OCI-LY7 (cell line): ENCODE data around the gene HOXC6. TPM values are rescaled to one million over a fixed set of nuclear protein-coding genes. Genes with fewer than 3 reads are reported as not detected.

Experiments used
- BruUV-seq: library from RNA; stranded (reverse); fragments of 400-500 nt; replicated peaks from 2 replicates; lab custom pipeline; 2021; lab: Mats Ljungman, UMichigan
- CTCF ChIA-PET: fragments of 300-600 bp; sonication (Branson Sonifier 250); formaldehyde crosslinking; loops from one replicate; lab custom pipeline; 2022; ENCODE audit warnings: antibody characterized with exemption; ENCODE audit not compliant: unreplicated experiment; lab: Charles Lee
- POLR2A ChIA-PET: fragments of 300-600 bp; sonication (Branson Sonifier 250); formaldehyde crosslinking; loops from one replicate; lab custom pipeline; 2022; ENCODE audit warnings: antibody characterized with exemption; lab: Charles Lee
- DNase-seq: peaks from one replicate; pipeline ENCODE4 v3.0.0-alpha.2; 2015; ENCODE audit warnings: low spot score
- H2AFZ ChIP-seq: fragments of 200-600 bp; sonication (generic), shearing (Covaris generic); 2 replicates; pipeline ENCODE4 v1.6.1; 2014; ENCODE audit warnings: mild to moderate bottlenecking, antibody characterized with exemption, low read length, moderate library complexity
- H3K27ac ChIP-seq: fragments of 200-600 bp; sonication (generic); 2 replicates; pipeline ENCODE4 v1.5.1; 2014; ENCODE audit warnings: mixed run types, low read depth, mild to moderate bottlenecking, moderate library complexity, low read length, inconsistent platforms; ENCODE audit not compliant: poor library complexity, severe bottlenecking
- H3K36me3 ChIP-seq: fragments of 200-600 bp; sonication (generic); 2 replicates; pipeline ENCODE4 v1.6.1; 2014; ENCODE audit warnings: mild to moderate bottlenecking, antibody characterized with exemption, low read length, moderate library complexity, mixed read lengths; ENCODE audit not compliant: insufficient read depth
- H3K4me1 ChIP-seq: fragments of 200-600 bp; sonication (generic); 2 replicates; pipeline ENCODE4 v1.5.1; 2014; ENCODE audit warnings: mild to moderate bottlenecking, low read length; ENCODE audit not compliant: insufficient read depth, poor library complexity, severe bottlenecking
- H3K4me2 ChIP-seq: fragments of 200-600 bp; sonication (generic); 2 replicates; pipeline ENCODE4 v1.6.1; 2014; ENCODE audit warnings: mild to moderate bottlenecking, low read length
- H3K4me3 ChIP-seq: fragments of 200-600 bp; sonication (generic); 2 replicates; pipeline ENCODE4 v1.5.1; 2014; ENCODE audit warnings: mild to moderate bottlenecking, low read depth, low read length; ENCODE audit not compliant: poor library complexity, severe bottlenecking
- H3K79me2 ChIP-seq: fragments of 200-600 bp; sonication (generic); 2 replicates; pipeline ENCODE4 v1.6.1; 2016; ENCODE audit warnings: low read depth, mild to moderate bottlenecking, low read length, moderate library complexity, mixed read lengths; ENCODE audit not compliant: insufficient read depth
- H3K9me2 ChIP-seq: fragments of 200-600 bp; sonication (generic); 2 replicates; pipeline ENCODE4 v1.6.1; 2016; ENCODE audit warnings: mild to moderate bottlenecking, low read length, mixed read lengths; ENCODE audit not compliant: insufficient read depth
- H3K9me3 ChIP-seq: fragments of 200-600 bp; sonication (generic); 2 replicates; pipeline ENCODE4 v1.6.1; 2014; ENCODE audit warnings: mild to moderate bottlenecking, mixed run types, low read length, mixed read lengths
- H4K20me1 ChIP-seq: fragments of 200-600 bp; sonication (generic); 2 replicates; pipeline ENCODE4 v1.6.1; 2014; ENCODE audit warnings: mild to moderate bottlenecking, antibody characterized with exemption, low read length, moderate library complexity, mixed read lengths; ENCODE audit not compliant: insufficient read depth
- EZH2phosphoT487 ChIP-seq: fragments of 200-600 bp; sonication (generic); IDR thresholded peaks from 2 replicates; pipeline ENCODE4 v1.6.1; 2018; ENCODE audit warnings: low read depth, borderline replicate concordance, mild to moderate bottlenecking, mixed run types, antibody characterized with exemption, low read length, moderate library complexity, mixed read lengths
- intact Hi-C: fragments of 100-400 bp; cut with micrococcal nuclease; formaldehyde crosslinking; loops from one replicate; pipeline ENCODE4 v1.10.0; 2022; ENCODE audit not compliant: unreplicated experiment
- total RNA-seq, 2 experiments: library from RNA; depleted of rRNA in 1 of 2; stranded (reverse); fragments of >200 nt in 1 of 2; shearing (Covaris generic) in 1 of 2; gene quantifications; 2 replicates each; pipeline ENCODE4 v1.2.3, GENCODE V29; 2014 to 2022
- TF ChIP-seq, protein P1 (sequence below): fragments of 200-600 bp; sonication (generic); conservative IDR thresholded peaks from 2 replicates; pipeline ENCODE4 v1.5.1; 2014; ENCODE audit warnings: mild to moderate bottlenecking, antibody characterized with exemption, low read length, moderate library complexity, mixed read lengths

HOXC6 gene
- total RNA-seq, 2 experiments from 2014 or later = 0.92 to 2.7 TPM

DNA sequence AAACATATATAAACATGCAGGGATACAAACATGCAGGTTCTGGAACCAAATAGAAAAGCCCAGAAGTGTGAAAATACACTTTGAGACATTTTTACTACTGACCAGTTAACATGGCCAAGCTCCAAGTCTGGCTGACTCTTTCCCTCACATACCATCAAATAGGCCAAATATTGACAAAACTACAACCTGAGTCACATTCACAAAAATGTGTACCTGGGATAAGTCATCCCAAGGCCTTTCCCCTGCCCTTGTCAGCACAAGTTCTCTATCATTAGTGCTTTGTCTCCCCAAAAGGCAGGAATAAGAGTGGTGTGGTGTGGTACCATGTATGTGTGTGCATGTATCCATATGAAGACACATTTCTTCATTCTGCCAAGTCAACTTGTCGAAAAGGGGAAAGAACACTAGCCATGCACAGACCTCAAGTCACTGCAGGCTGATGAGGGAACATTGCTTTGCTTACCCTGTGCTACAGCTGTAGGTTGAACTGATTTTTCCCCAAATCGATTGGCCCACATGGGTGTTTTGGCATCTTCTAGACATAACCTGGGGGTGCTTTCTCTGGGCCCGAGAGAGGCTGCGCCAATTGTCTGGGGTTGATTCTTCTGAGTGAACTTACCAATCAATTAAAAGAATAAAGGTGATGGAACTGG, 40.3 kb downstream of the HOXC6 start:
- Histone ChIP-seq H3K4me1 (no peaks in the 10 kb centered on the region), H2AFZ (no peak overlapping the region), H3K9me2 (no peaks in the 10 kb centered on the region), H3K79me2 (no peaks in the 10 kb centered on the region), H3K4me2 (no peak overlapping the region), H3K27ac (no peak overlapping the region), H3K36me3 (no peaks in the 10 kb centered on the region), H3K9me3 (no peaks in the 10 kb centered on the region), H3K4me3 (no peak overlapping the region), H4K20me1 (no peaks in the 10 kb centered on the region)
- TF ChIP-seq EZH2phosphoT487 = no peak
- TF ChIP-seq, protein P1, sequence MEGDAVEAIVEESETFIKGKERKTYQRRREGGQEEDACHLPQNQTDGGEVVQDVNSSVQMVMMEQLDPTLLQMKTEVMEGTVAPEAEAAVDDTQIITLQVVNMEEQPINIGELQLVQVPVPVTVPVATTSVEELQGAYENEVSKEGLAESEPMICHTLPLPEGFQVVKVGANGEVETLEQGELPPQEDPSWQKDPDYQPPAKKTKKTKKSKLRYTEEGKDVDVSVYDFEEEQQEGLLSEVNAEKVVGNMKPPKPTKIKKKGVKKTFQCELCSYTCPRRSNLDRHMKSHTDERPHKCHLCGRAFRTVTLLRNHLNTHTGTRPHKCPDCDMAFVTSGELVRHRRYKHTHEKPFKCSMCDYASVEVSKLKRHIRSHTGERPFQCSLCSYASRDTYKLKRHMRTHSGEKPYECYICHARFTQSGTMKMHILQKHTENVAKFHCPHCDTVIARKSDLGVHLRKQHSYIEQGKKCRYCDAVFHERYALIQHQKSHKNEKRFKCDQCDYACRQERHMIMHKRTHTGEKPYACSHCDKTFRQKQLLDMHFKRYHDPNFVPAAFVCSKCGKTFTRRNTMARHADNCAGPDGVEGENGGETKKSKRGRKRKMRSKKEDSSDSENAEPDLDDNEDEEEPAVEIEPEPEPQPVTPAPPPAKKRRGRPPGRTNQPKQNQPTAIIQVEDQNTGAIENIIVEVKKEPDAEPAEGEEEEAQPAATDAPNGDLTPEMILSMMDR = no peak
- no TSS peak for BruUV-seq
- ChIA-PET POLR2A (no interaction called here), CTCF (no interaction called here)
- intact Hi-C loops = no loop called here
- no peak for DNase-seq

GRCh38 chr12:54071942-54072341, 43.7 kb downstream of the HOXC6 start:
- DNase-seq = no peak
- Histone ChIP-seq H3K4me1 (no peaks in the 10 kb centered on the region), H3K27ac (no peak overlapping the region), H3K9me3 (no peaks in the 10 kb centered on the region), H4K20me1 (no peaks in the 10 kb centered on the region), H3K79me2 (no peaks in the 10 kb centered on the region), H3K9me2 (no peaks in the 10 kb centered on the region), H3K4me2 (no peak overlapping the region), H3K36me3 (no peaks in the 10 kb centered on the region), H3K4me3 (no peak overlapping the region), H2AFZ (no peak overlapping the region)
- BruUV-seq = no TSS peak
- intact Hi-C loops = no loop called here
- CTCF ChIA-PET = no interaction called here
- TF ChIP-seq, protein P1 = no peak
- no peak for TF ChIP-seq EZH2phosphoT487
- POLR2A ChIA-PET = no interaction called here

DNA sequence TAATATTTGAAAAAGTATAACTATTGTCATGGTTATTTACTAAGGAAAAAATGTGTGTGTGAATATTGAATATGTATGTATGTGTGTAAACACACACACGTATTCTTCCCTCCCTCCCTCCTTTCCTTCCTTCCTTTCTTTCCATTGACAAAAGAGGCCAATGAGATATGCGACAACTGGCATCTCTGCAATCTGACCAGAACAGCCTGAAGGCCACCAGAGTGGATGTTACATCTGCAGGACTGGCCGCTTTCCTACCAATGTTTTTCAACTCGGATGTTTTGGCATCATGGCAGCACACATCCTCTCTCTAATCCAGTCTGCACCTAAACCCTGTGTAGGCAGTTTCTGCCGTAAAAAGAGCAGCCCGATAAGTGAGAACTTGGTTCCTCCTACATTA, 46.1 kb downstream of the HOXC6 start:
- CTCF ChIA-PET = no interaction called here
- Histone ChIP-seq H3K4me1 (no peaks in the 10 kb centered on the region), H3K4me3 (no peak overlapping the region), H3K4me2 (no peak overlapping the region), H3K27ac (no peak overlapping the region), H4K20me1 (no peaks in the 10 kb centered on the region), H3K9me3 (no peaks in the 10 kb centered on the region), H3K79me2 (no peaks in the 10 kb centered on the region), H2AFZ (no peak overlapping the region), H3K9me2 (no peaks in the 10 kb centered on the region), H3K36me3 (no peaks in the 10 kb centered on the region)
- POLR2A ChIA-PET = no interaction called here
- TF ChIP-seq EZH2phosphoT487 = no peak
- TF ChIP-seq, protein P1 = no peak
- BruUV-seq = no TSS peak
- intact Hi-C loops = no loop called here
- no peak for DNase-seq
